PFSK-1 (cell line): ENCODE measurements around the gene FGFR2.

Source experiments
- FOXP2 ChIP-seq: optimal IDR thresholded peaks from 2 replicates; pipeline ENCODE3; 2011; ENCODE audit warnings: borderline replicate concordance, control low read depth, inconsistent platforms; ENCODE audit not compliant: insufficient read depth; ENCODE audit errors: extremely low read length, extremely low read depth
- POLR2AphosphoS5 ChIP-seq: IDR thresholded peaks from 2 replicates; pipeline ENCODE4 v1.6.1; 2012; ENCODE audit warnings: low read depth, mild to moderate bottlenecking, control low read depth, low read length, moderate library complexity
- SIN3A ChIP-seq: IDR thresholded peaks from 2 replicates; pipeline ENCODE4 v1.6.1; 2012; ENCODE audit warnings: mild to moderate bottlenecking, low read length, moderate library complexity, borderline replicate concordance; ENCODE audit not compliant: insufficient read depth
- TAF1 ChIP-seq: IDR thresholded peaks from 2 replicates; pipeline ENCODE4 v1.6.1; 2012; ENCODE audit warnings: low read length, control low read depth, borderline replicate concordance; ENCODE audit not compliant: insufficient read depth
- TF ChIP-seq, protein P1 (sequence below), 2 experiments: IDR thresholded peaks; 2 replicates each; pipeline versions ENCODE4 v1.6.1 to v1.8.0; 2011 to 2012; ENCODE audit warnings: low read depth in 2 of 2, low read length in 2 of 2, control low read depth in 1 of 2, inconsistent platforms in 1 of 2, mild to moderate bottlenecking in 1 of 2, moderate library complexity in 1 of 2; ENCODE audit not compliant: insufficient read depth in 1 of 2

DNA sequence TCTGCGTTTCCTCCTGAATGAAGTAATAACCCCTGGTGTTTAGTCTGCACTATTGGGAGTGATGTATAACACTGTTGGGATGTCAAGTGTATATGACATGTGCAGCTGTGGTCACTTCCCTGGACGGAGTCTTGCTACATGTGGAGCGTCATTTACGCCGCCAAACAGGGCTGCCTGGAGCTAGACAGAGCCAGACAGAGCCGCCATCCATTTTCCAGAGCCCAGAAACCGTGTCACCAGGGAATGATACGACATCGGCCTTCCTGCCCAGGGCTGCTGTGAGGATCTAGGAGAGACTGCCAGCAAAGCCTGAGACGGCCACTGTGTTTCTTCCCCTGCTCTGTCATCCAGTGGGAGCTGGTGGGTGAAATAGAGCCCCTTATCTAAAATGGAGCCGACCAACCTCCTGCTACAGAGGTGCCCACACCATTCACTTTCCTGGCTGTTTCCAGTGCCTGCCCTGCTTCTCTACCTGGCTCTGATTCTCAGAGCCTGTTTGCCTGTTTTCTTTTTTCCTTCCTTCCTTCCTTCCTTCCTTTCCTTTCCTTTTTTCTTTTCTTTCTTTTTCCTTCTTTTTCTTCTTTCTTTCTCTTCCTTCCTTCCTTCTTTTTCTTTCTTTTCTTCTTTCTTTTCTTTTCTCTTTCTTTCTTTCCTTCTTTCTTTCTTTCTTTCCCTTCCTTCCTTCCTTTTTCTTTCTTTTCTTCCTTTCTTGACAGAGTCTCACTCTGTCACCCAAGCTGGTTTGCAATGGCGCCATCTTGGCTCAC, 13.3 kb upstream of the FGFR2 start:
- TF ChIP-seq FOXP2, result no peak
- no peak for TF ChIP-seq TAF1
- TF ChIP-seq POLR2AphosphoS5, result no peak
- TF ChIP-seq, protein P1, sequence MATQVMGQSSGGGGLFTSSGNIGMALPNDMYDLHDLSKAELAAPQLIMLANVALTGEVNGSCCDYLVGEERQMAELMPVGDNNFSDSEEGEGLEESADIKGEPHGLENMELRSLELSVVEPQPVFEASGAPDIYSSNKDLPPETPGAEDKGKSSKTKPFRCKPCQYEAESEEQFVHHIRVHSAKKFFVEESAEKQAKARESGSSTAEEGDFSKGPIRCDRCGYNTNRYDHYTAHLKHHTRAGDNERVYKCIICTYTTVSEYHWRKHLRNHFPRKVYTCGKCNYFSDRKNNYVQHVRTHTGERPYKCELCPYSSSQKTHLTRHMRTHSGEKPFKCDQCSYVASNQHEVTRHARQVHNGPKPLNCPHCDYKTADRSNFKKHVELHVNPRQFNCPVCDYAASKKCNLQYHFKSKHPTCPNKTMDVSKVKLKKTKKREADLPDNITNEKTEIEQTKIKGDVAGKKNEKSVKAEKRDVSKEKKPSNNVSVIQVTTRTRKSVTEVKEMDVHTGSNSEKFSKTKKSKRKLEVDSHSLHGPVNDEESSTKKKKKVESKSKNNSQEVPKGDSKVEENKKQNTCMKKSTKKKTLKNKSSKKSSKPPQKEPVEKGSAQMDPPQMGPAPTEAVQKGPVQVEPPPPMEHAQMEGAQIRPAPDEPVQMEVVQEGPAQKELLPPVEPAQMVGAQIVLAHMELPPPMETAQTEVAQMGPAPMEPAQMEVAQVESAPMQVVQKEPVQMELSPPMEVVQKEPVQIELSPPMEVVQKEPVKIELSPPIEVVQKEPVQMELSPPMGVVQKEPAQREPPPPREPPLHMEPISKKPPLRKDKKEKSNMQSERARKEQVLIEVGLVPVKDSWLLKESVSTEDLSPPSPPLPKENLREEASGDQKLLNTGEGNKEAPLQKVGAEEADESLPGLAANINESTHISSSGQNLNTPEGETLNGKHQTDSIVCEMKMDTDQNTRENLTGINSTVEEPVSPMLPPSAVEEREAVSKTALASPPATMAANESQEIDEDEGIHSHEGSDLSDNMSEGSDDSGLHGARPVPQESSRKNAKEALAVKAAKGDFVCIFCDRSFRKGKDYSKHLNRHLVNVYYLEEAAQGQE (IDR thresholded peaks at IDR 0.05; ENCODE audit: insufficient read depth in 1 of 2, low read depth in 2 of 2, low read length in 2 of 2), result no peak
- TF ChIP-seq SIN3A, result no peak
